AG09319 (cell line): Measurements from ENCODE around the gene EIF2B5.
"Not testable (repeated sequence)": the region's sequence is repeated elsewhere in the genome, so short reads cannot be mapped to it uniquely, and the experiment has no call there.

Experiments
- DNase-seq: peaks from one replicate; pipeline ENCODE4 v3.0.0-alpha.2; 2010; ENCODE audit warnings: low read depth; ENCODE audit errors: extremely low read depth
- CTCF ChIP-seq: IDR thresholded peaks from 2 replicates; pipeline ENCODE4 v1.5.1; 2011; ENCODE audit warnings: low read depth, mild to moderate bottlenecking, inconsistent platforms, low read length, moderate library complexity

The EIF2B5 gene

GRCh38 chr3:184155644-184156521 lies 20.7 kb downstream of the EIF2B5 start:
- no peak for TF ChIP-seq CTCF
- no peak for DNase-seq

GRCh38 chr3:184156522-184156955 lies 21.4 kb downstream of the EIF2B5 start:
- no peak for TF ChIP-seq CTCF

GRCh38 chr3:184157206-184157605 lies 22.0 kb downstream of the EIF2B5 start:
- no peak for TF ChIP-seq CTCF
- no peak for DNase-seq

More at GRCh38 chr3:184156522-184156955, 21.4 kb downstream of the EIF2B5 start:
- DNase-seq, result no peak

GRCh38 chr3:184158404-184158803 lies 23.2 kb downstream of the EIF2B5 start:
- no peak for TF ChIP-seq CTCF
- no peak for DNase-seq

- no peak for DNase-seq
- no peak for TF ChIP-seq CTCF
Measured at GRCh38 chr3:184160456-184160855, 25.3 kb downstream of the EIF2B5 start.

- DNase-seq, result not testable (repeated sequence)
Measured at GRCh38 chr3:184162571-184163070, 27.5 kb downstream of the EIF2B5 start.

- TF ChIP-seq CTCF, result no peak
- DNase-seq, result no peak
Measured at GRCh38 chr3:184164648-184165330, 29.6 kb downstream of the EIF2B5 start.
